Memory B cell (primary cell): ENCODE results near the gene COL4A6.
"Not testable (repeated sequence)": the region's sequence is repeated elsewhere in the genome, so short reads cannot be mapped to it uniquely, and the experiment has no call there.

Experiments used
- ATAC-seq: fragments of 150-1000 bp; cut with Tn5 transposase; 2 replicates; pipeline ENCODE4 v1.10.0; 2021; ENCODE audit warnings: low read depth, mild to moderate bottlenecking, moderate library complexity
- DNase-seq, 2 donors: peaks; one replicate each; pipeline ENCODE4 v3.0.0; 2022; ENCODE audit warnings: low spot score in 2 of 2
- H3K27ac Mint-ChIP-seq: one replicate; pipeline ENCODE4 v1.8.0; 2022; ENCODE audit warnings: mild to moderate bottlenecking, moderate library complexity, mixed read lengths
- H3K27me3 Mint-ChIP-seq: one replicate; pipeline ENCODE4 v1.8.0; 2022; ENCODE audit warnings: mixed read lengths
- H3K36me3 Mint-ChIP-seq: one replicate; pipeline ENCODE4 v1.8.0; 2022; ENCODE audit warnings: mild to moderate bottlenecking, mixed read lengths
- H3K4me1 Mint-ChIP-seq: one replicate; pipeline ENCODE4 v1.8.0; 2022; ENCODE audit warnings: mixed read lengths
- H3K4me3 Mint-ChIP-seq: one replicate; pipeline ENCODE4 v1.8.0; 2022; ENCODE audit warnings: mild to moderate bottlenecking, moderate library complexity, mixed read lengths
- H3K9me3 Mint-ChIP-seq: one replicate; pipeline ENCODE4 v1.8.0; 2022; ENCODE audit warnings: mixed read lengths

Gene COL4A6

DNA sequence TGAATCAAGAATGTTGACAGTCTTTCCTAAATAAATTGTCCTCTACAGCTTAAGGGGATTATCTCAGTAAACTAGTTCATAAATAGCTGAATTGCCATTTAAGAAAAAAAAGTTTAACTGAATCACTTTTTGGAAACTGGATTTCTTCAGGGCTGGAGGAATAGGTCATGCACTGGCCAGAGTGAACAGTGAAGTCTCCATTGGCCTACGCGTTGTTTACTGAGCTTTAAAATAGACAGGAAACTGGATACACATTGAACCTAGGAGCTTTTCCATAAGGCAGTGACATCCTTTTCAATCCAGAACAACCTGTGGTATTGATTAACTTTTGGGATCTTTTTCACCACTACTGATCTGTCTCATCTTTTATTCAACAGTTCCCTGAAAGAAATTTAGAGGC lies 58.0 kb downstream of the COL4A6 start:
- peaks cover 2% of the 10 kb centered on the region for H3K9me3 Mint-ChIP-seq
- no peaks in the 10 kb centered on the region for H3K36me3 Mint-ChIP-seq
- H3K27ac Mint-ChIP-seq: no peak overlapping the region
- H3K27me3 Mint-ChIP-seq: no peaks in the 10 kb centered on the region
- no peak overlapping the region for H3K4me3 Mint-ChIP-seq
- ATAC-seq: no peak
- H3K4me1 Mint-ChIP-seq: no peaks in the 10 kb centered on the region
- DNase-seq: no peak

DNA sequence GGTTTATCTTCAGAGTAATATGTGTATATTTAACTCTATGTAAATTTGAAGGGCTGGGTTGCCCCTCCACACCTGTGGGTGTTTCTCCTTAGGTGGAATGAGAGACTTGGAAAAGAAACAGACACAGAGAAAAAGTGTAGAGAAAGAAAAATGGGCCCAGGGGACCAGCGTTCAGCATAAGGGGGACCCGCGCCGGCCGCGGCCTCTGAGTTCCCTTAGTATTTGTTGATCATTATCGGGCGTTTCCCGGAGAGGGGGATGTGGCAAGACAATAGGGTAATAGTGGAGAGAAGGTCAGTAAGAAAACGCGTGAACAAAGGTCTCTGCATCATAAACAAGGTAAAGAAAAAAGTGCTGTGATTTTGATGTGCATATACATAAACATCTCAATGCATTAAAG lies 61.4 kb downstream of the COL4A6 start:
- H3K4me1 Mint-ChIP-seq, H3K36me3 Mint-ChIP-seq, H3K4me3 Mint-ChIP-seq, DNase-seq, H3K27ac Mint-ChIP-seq, H3K27me3 Mint-ChIP-seq, H3K9me3 Mint-ChIP-seq, ATAC-seq: not testable (repeated sequence)

DNA sequence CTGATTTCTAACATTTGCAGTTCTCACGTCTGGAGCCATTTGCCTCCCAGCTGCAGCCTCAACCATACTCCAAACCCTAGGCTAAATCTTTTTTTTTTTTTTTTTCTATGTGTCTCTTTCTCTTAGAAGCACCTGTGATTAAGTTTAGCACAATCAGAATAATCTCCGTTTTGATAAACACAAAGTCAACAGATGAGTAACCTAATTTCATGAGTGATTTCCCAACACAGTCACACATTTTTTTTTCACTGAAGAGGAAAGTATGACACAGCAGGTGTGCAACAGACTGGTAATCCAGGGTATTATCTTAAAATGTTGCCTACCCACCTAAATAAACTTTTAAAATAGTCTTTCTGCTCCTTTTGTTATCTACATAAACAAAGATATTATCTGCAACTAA lies 62.6 kb downstream of the COL4A6 start:
- not testable (repeated sequence) for H3K9me3 Mint-ChIP-seq, H3K4me1 Mint-ChIP-seq, ATAC-seq, H3K27ac Mint-ChIP-seq, H3K4me3 Mint-ChIP-seq, DNase-seq, H3K27me3 Mint-ChIP-seq, H3K36me3 Mint-ChIP-seq

DNA sequence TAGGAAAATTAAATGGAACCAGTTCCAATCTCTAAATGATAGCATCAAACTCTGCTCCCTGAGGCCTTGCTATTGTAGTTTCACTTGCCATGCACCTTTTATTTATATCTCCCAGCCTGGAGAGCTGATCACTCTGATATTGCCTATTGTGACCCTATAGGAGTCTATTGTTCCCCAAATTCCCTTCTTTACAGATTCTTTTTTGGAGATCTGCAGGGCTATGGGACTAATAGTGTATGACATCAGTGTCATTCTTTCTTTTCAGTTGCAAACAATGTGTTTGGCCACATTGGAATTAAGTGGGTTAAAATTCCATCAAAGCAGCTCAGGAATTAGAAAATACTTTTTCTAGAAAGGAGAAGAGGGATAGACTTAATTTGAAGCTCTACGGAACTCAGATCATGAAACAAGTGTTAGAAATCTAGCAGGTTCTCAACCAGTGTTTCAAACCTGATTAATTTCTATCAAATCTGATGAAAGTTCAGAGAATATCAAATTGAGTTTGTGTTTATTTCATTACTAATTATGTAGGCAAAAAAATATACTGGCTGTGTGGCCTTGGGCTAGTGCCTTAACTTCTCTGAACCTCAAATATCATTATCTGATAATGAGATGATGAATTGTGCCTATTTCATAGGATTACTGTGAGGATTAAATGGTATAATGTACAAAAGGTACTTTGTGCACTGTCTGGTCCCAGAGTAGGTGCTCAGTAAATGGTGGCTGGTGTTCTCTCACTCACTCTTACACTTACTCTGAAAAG lies 71.4 kb downstream of the COL4A6 start:
- Mint-ChIP-seq H3K4me3 (no peak overlapping the region), H3K27ac (no peak overlapping the region), H3K9me3 (no peaks in the 10 kb centered on the region), H3K36me3 (no peaks in the 10 kb centered on the region), H3K27me3 (peaks cover 3% of the 10 kb centered on the region), H3K4me1 (no peaks in the 10 kb centered on the region)
- ATAC-seq (no peak), DNase-seq (no peak)

DNA sequence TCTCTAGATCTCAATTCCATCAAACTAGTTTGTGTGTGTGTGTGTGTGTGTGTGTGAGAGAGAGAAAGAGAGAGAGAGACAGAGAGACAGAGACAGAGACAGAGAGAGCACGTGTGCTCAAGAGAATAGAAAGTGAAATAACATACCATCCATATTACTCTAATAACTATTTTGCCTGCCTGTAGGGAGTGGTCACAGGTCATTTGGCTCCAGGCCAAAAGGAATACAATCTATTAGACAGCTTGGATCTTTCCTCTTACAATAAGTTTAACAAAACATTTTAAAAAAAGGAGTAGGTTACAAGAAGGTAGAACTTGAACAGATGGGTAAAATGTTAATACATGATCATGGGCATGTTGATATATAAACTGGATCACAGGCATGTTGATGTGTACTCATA lies 76.2 kb downstream of the COL4A6 start:
- ATAC-seq (no peak), DNase-seq (no peak)
- peaks cover 1% of the 10 kb centered on the region for H3K9me3 Mint-ChIP-seq
- H3K27ac Mint-ChIP-seq: no peak overlapping the region
- H3K4me1 Mint-ChIP-seq: no peaks in the 10 kb centered on the region
- no peaks in the 10 kb centered on the region for H3K27me3 Mint-ChIP-seq
- H3K36me3 Mint-ChIP-seq: no peaks in the 10 kb centered on the region
- H3K4me3 Mint-ChIP-seq: no peak overlapping the region

DNA sequence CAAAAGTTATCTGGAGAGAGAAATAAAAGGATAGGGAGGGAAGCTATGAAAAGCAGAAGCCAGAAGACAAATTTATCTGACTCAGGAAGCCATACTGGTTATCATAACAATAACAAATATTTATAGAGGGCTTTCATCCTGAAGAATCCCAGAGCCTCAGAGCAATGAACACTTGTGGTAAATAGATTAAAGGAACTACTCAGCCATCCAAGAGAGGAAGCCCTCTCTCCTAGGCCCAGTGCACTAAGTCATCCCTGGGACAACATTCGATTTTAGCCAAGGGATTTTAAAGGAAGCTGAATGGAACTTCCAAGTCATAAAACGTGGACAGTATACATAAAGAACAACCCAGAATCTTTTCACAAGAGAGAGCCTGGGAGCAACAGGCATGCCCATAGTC lies 76.9 kb downstream of the COL4A6 start:
- H3K27me3 Mint-ChIP-seq: no peaks in the 10 kb centered on the region
- H3K36me3 Mint-ChIP-seq: no peaks in the 10 kb centered on the region
- DNase-seq (no peak), ATAC-seq (no peak)
- peaks cover 1% of the 10 kb centered on the region for H3K9me3 Mint-ChIP-seq
- no peak overlapping the region for H3K27ac Mint-ChIP-seq
- no peaks in the 10 kb centered on the region for H3K4me1 Mint-ChIP-seq
- no peak overlapping the region for H3K4me3 Mint-ChIP-seq

DNA sequence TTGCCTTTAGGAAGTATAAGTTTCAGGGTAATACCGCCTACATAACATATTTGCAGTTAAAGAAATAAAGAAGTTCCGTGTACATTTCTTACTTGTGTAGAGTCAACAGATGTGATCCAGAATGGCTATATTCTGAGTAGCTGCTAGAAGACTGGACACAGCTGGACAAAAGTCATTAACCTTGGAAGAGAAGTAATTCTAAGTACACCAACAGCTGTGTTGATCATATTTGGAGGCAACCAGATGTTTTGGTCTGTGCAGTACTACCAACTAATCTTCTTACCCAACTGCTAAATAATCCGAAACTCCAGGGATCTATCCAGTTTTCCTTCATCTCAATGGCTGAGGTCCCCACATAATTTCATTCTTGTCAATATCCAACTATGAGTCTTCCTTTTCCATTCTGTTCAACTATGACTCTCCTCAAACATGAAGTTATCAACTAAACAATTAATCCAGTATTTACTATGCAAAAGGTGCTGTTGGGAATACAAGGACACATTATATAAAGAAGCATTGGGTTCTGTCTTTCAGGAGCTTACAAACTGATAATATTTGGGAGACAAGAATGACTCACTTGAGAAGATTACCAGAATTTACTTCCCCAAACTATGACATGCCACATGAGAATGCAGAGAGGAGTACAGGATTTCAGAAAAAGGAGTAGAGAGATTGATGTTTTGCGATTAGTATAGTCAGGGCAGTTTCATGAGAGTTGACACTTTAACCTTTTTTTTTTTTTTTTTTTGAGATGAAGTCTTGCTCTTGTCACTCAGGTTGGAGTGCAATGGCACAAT lies 78.2 kb downstream of the COL4A6 start:
- no peak for ATAC-seq
- no peak for DNase-seq
- no peaks in the 10 kb centered on the region for H3K36me3 Mint-ChIP-seq
- no peaks in the 10 kb centered on the region for H3K27me3 Mint-ChIP-seq
- H3K27ac Mint-ChIP-seq: no peak overlapping the region
- peaks cover 1% of the 10 kb centered on the region for H3K9me3 Mint-ChIP-seq
- H3K4me3 Mint-ChIP-seq: no peak overlapping the region
- H3K4me1 Mint-ChIP-seq: no peaks in the 10 kb centered on the region

DNA sequence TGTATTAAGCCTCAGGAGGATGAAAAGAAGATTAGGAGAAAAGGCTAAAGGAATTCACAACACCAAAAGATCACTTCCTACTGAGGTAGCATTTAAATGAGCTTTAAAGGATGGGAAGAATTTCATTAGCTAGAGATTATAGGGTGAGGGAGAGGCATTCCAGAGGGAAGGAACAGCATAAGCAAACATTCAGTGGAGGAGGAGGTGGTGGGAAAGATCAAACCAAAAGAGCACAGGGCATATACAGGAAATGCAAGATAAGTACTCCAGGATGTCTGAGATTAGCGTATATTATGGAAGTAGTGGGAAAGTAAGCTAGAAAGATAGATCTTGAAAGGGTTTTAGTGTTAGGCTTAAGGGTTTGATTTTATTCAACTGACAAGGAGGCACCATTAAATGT lies 84.8 kb downstream of the COL4A6 start:
- Mint-ChIP-seq H3K9me3 (peaks cover 1% of the 10 kb centered on the region), H3K27me3 (no peaks in the 10 kb centered on the region)
- no peak for ATAC-seq

DNA sequence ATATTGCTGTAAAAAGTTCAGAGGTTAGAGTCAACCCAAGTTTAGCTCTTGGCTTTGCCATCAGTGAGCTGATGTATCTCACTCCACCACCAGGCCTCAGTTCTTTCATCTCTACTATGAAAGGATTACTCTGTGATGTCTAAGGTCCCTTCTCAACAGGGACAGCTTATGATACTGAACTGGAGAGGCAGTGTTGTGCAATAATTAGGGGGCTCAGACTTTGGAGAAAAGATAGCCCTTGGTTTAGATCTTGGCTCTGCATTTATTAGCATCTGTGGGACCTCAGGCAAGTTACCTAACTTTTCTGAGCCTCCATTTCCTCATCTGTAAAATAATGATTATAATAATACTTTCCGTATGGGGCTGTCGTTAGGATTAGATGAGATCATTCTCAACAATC lies 89.0 kb downstream of the COL4A6 start:
- DNase-seq (no peak), ATAC-seq (no peak)
- H3K36me3 Mint-ChIP-seq: no peaks in the 10 kb centered on the region
- H3K27me3 Mint-ChIP-seq: no peaks in the 10 kb centered on the region
- H3K9me3 Mint-ChIP-seq: no peaks in the 10 kb centered on the region
- H3K4me3 Mint-ChIP-seq: no peak overlapping the region
- no peaks in the 10 kb centered on the region for H3K4me1 Mint-ChIP-seq
- no peak overlapping the region for H3K27ac Mint-ChIP-seq

More for the DNA sequence above, 84.8 kb downstream of the COL4A6 start:
- no peak overlapping the region for H3K4me3 Mint-ChIP-seq
- no peaks in the 10 kb centered on the region for H3K36me3 Mint-ChIP-seq
- no peaks in the 10 kb centered on the region for H3K4me1 Mint-ChIP-seq
- H3K27ac Mint-ChIP-seq: no peak overlapping the region
- DNase-seq: no peak

DNA sequence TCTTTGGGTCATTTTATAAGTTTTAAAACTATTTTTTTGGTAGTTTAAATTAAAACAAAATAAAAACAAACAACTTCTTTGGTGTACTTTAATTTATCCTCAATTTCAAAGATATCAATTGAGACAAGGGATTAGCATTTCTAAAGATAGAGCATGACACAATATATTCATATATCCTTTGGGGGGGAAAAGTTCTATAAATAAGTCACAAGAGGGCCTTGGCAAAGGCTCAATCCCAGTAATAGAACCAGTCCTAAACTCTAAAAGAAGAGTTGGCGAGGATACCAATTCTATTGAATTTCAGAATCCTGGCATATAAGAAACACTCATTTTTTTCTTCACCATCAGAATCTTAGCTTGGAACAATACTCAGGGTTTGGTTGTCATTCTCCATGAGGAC lies 89.7 kb downstream of the COL4A6 start:
- no peaks in the 10 kb centered on the region for H3K9me3 Mint-ChIP-seq
- H3K4me1 Mint-ChIP-seq: no peaks in the 10 kb centered on the region
- ATAC-seq (no peak), DNase-seq (no peak)
- no peak overlapping the region for H3K27ac Mint-ChIP-seq
- no peaks in the 10 kb centered on the region for H3K27me3 Mint-ChIP-seq
- no peaks in the 10 kb centered on the region for H3K36me3 Mint-ChIP-seq
- H3K4me3 Mint-ChIP-seq: no peak overlapping the region

DNA sequence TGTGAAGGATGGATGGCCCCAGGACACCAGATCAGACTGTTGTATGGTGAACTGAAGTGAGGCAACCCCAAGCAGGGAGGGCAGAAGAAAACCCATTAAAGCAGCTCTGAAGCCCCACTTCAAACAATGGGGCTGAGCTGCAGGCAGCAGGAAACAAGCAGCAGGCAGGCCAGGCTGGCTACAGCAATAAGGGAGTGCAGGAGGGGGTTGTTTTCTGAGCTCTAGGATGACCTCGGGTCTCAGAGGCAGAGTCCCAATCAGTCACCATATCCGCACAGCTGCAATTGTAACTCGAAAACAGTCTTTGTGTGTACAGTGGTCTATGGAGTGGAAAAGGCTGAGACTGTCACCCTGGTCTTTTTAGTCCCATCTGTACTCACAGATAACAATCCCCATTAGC lies 90.4 kb downstream of the COL4A6 start:
- no peaks in the 10 kb centered on the region for H3K27me3 Mint-ChIP-seq
- H3K36me3 Mint-ChIP-seq: no peaks in the 10 kb centered on the region
- no peak overlapping the region for H3K27ac Mint-ChIP-seq
- no peaks in the 10 kb centered on the region for H3K9me3 Mint-ChIP-seq
- no peaks in the 10 kb centered on the region for H3K4me1 Mint-ChIP-seq
- no peak for DNase-seq
- H3K4me3 Mint-ChIP-seq: no peak overlapping the region
- ATAC-seq: no peak

DNA sequence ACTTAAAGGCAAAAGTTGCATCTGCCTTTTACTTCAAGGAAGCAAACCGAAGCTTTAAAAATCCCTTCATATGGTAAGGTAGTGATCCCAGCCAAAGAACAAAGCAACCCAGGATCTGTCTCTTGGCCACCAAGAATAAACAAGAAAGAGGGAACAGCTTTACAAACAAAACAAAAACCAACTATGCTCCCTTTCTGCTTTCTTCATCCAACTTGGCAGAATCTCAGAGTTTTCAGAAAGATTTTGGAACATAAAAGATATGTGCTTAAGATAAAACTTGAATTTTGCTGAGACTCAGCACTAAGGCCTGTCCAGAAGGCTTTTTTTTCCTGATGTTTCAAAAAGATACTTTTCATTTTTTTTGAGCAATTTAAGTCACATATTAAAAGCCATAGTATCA lies 94.0 kb downstream of the COL4A6 start:
- no peak for ATAC-seq
- Mint-ChIP-seq H3K27ac (no peak overlapping the region), H3K4me3 (no peak overlapping the region), H3K27me3 (no peaks in the 10 kb centered on the region), H3K4me1 (no peaks in the 10 kb centered on the region), H3K36me3 (no peaks in the 10 kb centered on the region), H3K9me3 (peaks cover 1% of the 10 kb centered on the region)
- DNase-seq: no peak

DNA sequence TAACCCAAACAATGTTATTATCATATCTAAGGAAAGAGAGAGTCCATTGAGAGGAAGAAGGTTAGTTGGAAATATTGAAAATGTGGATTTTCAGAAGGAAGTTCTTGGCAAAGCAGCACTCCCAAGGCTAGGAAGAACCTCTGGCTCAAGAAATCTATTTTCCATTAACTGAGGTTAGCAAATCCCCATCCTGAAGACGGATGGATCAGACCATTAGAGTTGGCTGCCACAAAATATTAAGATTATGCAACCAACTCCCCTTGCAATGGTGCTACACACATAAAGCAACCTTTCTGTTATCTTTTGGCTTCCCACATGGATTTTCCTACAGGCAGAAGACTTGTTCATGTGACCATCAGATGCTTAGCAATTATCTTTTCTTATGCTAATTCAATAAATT lies 96.3 kb downstream of the COL4A6 start:
- Mint-ChIP-seq H3K27me3 (no peaks in the 10 kb centered on the region), H3K9me3 (peaks cover 2% of the 10 kb centered on the region)

DNA sequence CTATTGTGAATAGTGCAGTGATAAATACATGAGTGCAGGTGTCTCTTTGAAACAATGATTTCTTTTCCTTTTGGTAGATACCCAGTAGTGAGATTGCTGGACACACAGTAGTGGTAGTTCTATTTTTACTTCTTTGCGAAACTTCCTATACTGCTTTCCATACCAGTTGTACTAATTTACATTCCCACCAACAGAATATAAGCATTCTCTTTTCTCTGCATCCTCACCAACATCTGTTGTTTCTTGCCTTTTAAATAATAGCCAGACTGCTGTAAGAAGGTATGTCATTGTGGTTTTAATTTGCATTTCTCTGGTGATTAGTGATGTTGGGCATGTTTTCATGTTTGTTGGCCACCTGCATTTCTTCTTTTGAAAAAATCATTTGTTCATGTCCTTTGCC lies 105.9 kb downstream of the COL4A6 start:
- ATAC-seq (no peak), DNase-seq (no peak)
- no peak overlapping the region for H3K27ac Mint-ChIP-seq
- H3K27me3 Mint-ChIP-seq: no peaks in the 10 kb centered on the region
- no peak overlapping the region for H3K4me3 Mint-ChIP-seq
- H3K4me1 Mint-ChIP-seq: no peaks in the 10 kb centered on the region
- no peaks in the 10 kb centered on the region for H3K9me3 Mint-ChIP-seq
- no peaks in the 10 kb centered on the region for H3K36me3 Mint-ChIP-seq

More for the DNA sequence above, 96.3 kb downstream of the COL4A6 start:
- DNase-seq: no peak
- no peak overlapping the region for H3K4me3 Mint-ChIP-seq
- H3K36me3 Mint-ChIP-seq: no peaks in the 10 kb centered on the region
- no peak overlapping the region for H3K27ac Mint-ChIP-seq
- no peak for ATAC-seq
- H3K4me1 Mint-ChIP-seq: no peaks in the 10 kb centered on the region
